ENCODE results near the gene SLC25A42. TPM values are rescaled to one million over a fixed set of nuclear protein-coding genes. Genes with fewer than 3 reads are reported as not detected.

The SLC25A42 gene
- total RNA-seq, 1 donor from 2014 or later: 12.7 TPM

- H3K36me3 ChIP-seq: peaks cover 24% of the 10 kb centered on the region
- peaks cover 4% of the 10 kb centered on the region for H3K4me1 ChIP-seq
- ATAC-seq (no peak), DNase-seq (no peak)
- intact Hi-C loops (cut with DNase I): no loop called here
- no peak for TF ChIP-seq CTCF (IDR thresholded peaks at IDR 0.05)
- H3K27me3 ChIP-seq: no peaks in the 10 kb centered on the region
- H3K9me3 ChIP-seq: no peaks in the 10 kb centered on the region
- no peak overlapping the region for H3K27ac ChIP-seq
- no peak overlapping the region for H3K4me3 ChIP-seq
Measured at GRCh38 chr19:19042732-19043280, 21.0 kb upstream of the SLC25A42 start.

DNA sequence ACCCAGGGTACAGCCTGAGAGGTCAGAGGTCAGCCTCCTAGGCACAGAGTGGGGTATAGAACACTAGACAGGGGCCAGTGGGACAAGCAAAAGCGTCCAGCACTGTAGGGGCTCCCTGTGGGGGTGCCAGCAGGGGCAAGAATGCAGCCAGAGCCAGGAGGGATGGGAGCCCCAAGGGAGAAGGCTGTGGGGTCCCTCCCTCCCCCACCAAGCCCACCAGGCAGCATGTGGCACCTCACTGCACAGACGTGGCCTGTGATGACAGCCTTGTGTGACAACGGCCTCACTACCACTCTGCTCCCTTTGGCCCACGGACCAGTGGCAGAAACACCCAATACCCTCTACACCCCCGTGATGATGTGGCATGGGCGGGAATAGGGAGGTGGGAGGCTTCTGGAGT is 20.3 kb upstream of the SLC25A42 start:
- H3K4me3 ChIP-seq: no peak overlapping the region
- peaks cover 24% of the 10 kb centered on the region for H3K36me3 ChIP-seq
- TF ChIP-seq CTCF (IDR thresholded peaks at IDR 0.05): no peak
- H3K4me1 ChIP-seq: peaks cover 4% of the 10 kb centered on the region
- H3K27ac ChIP-seq: no peak overlapping the region
- ATAC-seq: no peak
- DNase-seq: no peak
- H3K9me3 ChIP-seq: no peaks in the 10 kb centered on the region
- H3K27me3 ChIP-seq: no peaks in the 10 kb centered on the region
- intact Hi-C loops (cut with DNase I): no loop called here

DNA sequence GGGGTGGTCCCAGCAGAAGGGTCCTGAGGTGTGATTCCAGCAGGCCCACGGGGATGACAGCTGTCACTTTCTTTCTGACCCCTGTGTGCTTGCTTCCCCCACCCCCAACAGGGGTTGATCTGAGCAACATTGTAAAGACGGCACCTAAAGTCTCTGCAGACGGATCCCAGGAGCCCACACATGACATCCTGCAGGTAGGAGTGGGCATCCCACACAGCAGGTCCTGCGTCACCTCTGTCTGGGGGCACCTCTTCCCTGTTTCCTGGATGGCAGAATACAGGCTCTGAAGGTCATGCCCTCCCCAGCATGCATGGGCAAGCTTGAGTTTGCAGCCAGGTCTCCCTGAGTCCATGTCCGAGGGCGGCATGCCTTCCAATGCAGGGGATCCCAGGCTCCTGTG is 19.9 kb upstream of the SLC25A42 start:
- ATAC-seq (no peak), DNase-seq (no peak)
- Histone ChIP-seq H3K27ac (no peak overlapping the region), H3K4me1 (peaks cover 4% of the 10 kb centered on the region), H3K27me3 (no peaks in the 10 kb centered on the region), H3K36me3 (peaks cover 24% of the 10 kb centered on the region), H3K4me3 (no peak overlapping the region), H3K9me3 (no peaks in the 10 kb centered on the region)
- intact Hi-C loops (cut with DNase I): no loop called here
- no peak for TF ChIP-seq CTCF (IDR thresholded peaks at IDR 0.05)

DNA sequence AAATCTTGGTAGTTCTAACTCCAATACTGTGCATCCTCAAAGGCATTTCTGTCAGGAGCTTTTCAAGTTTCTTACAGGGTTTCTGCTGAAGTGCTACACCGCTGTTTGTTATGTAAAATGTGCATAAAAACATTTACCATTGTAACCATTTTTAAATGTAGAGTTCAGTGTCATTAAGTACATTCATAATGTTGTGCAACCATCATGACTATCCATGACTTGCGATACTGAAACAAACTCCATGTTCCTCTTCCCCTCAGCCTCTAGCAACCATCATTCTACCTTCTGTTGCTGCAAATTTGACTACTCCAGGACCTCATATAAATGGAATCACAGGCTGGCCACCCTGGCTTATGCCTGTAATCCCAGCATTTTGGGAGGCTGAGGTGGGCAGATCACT is 14.4 kb upstream of the SLC25A42 start:
- peaks cover 35% of the 10 kb centered on the region for H3K36me3 ChIP-seq

DNA sequence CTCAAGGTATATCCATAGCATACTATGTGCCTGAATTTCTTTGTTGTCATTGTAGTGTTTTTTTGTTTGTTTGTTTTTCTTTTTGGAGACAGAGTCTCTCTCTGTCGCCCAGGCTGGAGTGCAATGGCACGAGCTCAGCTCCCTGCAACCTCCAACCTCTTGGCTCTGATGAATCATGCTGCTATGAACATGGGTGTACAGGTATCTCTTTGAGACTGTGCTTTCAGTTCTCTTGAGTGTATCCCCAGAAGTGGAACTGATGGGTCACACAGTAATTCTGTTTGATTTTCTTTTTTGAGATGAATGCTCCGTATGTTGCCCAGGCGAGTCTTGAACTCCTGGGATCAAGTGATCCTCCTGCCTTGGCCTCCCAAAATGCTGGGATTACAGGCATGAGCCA is 13.7 kb upstream of the SLC25A42 start:
- intact Hi-C loops (cut with DNase I): no loop called here
- H3K27ac ChIP-seq: no peak overlapping the region
- H3K9me3 ChIP-seq: no peaks in the 10 kb centered on the region
- no peak overlapping the region for H3K4me3 ChIP-seq
- TF ChIP-seq CTCF (IDR thresholded peaks at IDR 0.05): no peak
- no peaks in the 10 kb centered on the region for H3K4me1 ChIP-seq
- ATAC-seq (no peak), DNase-seq (no peak)
- H3K36me3 ChIP-seq: peaks cover 37% of the 10 kb centered on the region
- no peaks in the 10 kb centered on the region for H3K27me3 ChIP-seq

More for the DNA sequence above, 14.4 kb upstream of the SLC25A42 start:
- no peaks in the 10 kb centered on the region for H3K27me3 ChIP-seq
- intact Hi-C loops (cut with DNase I): no loop called here
- no peak overlapping the region for H3K4me3 ChIP-seq
- H3K27ac ChIP-seq: no peak overlapping the region
- no peaks in the 10 kb centered on the region for H3K4me1 ChIP-seq
- H3K9me3 ChIP-seq: no peaks in the 10 kb centered on the region
- DNase-seq: no peak
- no peak for ATAC-seq
- no peak for TF ChIP-seq CTCF (IDR thresholded peaks at IDR 0.05)

GRCh38 chr19:19050731-19051130 is 13.1 kb upstream of the SLC25A42 start:
- no peak for TF ChIP-seq CTCF (IDR thresholded peaks at IDR 0.05)
- no peaks in the 10 kb centered on the region for H3K4me1 ChIP-seq
- no peak overlapping the region for H3K27ac ChIP-seq
- DNase-seq (no peak), ATAC-seq (no peak)
- no peaks in the 10 kb centered on the region for H3K27me3 ChIP-seq
- H3K9me3 ChIP-seq: no peaks in the 10 kb centered on the region
- H3K36me3 ChIP-seq: peaks cover 38% of the 10 kb centered on the region
- intact Hi-C loops (cut with DNase I): no loop called here
- H3K4me3 ChIP-seq: no peak overlapping the region
